HEK293 (cell line): Measurements from ENCODE around the gene ATP8A2.

Experiments used
- CTCF ChIA-PET: fragments of 350-600 bp; formaldehyde crosslinking; extraction: SDS; loops from one replicate; lab custom pipeline; 2021; ENCODE audit warnings: antibody characterized with exemption; lab: Yijun Ruan, JAX
- POLR2A ChIA-PET: fragments of 300-600 bp; formaldehyde crosslinking; extraction: SDS; loops from one replicate; lab custom pipeline; 2020; ENCODE audit warnings: antibody characterized with exemption, inconsistent platforms; lab: Yijun Ruan, JAX
- H3K27ac ChIP-seq: fragments of 200-500 bp; sonication (Bioruptor generic); 2 replicates; pipeline ENCODE4 v1.5.1; 2014; ENCODE audit warnings: low read depth, low read length, control low read depth, inconsistent platforms; ENCODE audit errors: extremely low read depth
- H3K36me3 ChIP-seq, 2 experiments: fragments of 200-500 bp in 1 of 2; sonication (Bioruptor generic) in 1 of 2; 1 replicate in 1 of 2; 2 replicates in 1 of 2; pipeline ENCODE4 v1.5.1; 2014 to 2017; ENCODE audit warnings: inconsistent platforms in 2 of 2, low read length in 2 of 2; ENCODE audit not compliant: control insufficient read depth in 2 of 2, insufficient read depth in 1 of 2
- H3K4me1 ChIP-seq: fragments of 200-500 bp; sonication (Bioruptor generic); 2 replicates; pipeline ENCODE4 v1.5.1; 2014; ENCODE audit warnings: mild to moderate bottlenecking, low read length, inconsistent platforms; ENCODE audit not compliant: control insufficient read depth, insufficient read depth
- H3K4me3 ChIP-seq: 2 replicates; pipeline ENCODE4 v1.5.1; 2011; ENCODE audit warnings: low read depth, mild to moderate bottlenecking, control low read depth, low read length, moderate library complexity
- H3K9me3 ChIP-seq: fragments of 200-500 bp; sonication (Bioruptor generic); 2 replicates; pipeline ENCODE4 v1.5.1; 2014; ENCODE audit warnings: low read depth, low read length, inconsistent platforms; ENCODE audit not compliant: control insufficient read depth, insufficient read depth
- ELK4 ChIP-seq: IDR thresholded peaks from 2 replicates; pipeline ENCODE4 v1.6.1; 2011; ENCODE audit warnings: mild to moderate bottlenecking, low read depth, low read length, borderline replicate concordance
- HOXA7 ChIP-seq: sonication (generic); formaldehyde crosslinking; IDR thresholded peaks from 2 replicates; pipeline ENCODE4 v1.8.1; 2022; ENCODE audit warnings: missing genetic modification reagents, borderline replicate concordance
- HOXC10 ChIP-seq: sonication (generic); formaldehyde crosslinking; IDR thresholded peaks from 2 replicates; pipeline ENCODE4 v1.8.1; 2023; ENCODE audit warnings: mild to moderate bottlenecking, missing genetic modification reagents
- KLF10 ChIP-seq: fragments of 450-650 bp; IDR thresholded peaks from 2 replicates; pipeline ENCODE4 v1.5.1; 2018; ENCODE audit warnings: missing biosample characterization, mild to moderate bottlenecking, missing genetic modification characterization
- KLF8 ChIP-seq: fragments of 450-650 bp; formaldehyde crosslinking; IDR thresholded peaks from 2 replicates; pipeline ENCODE4 v1.5.1; 2016; ENCODE audit warnings: missing biosample characterization, missing genetic modification characterization
- MYNN ChIP-seq: fragments of 450-650 bp; formaldehyde crosslinking; IDR thresholded peaks from 2 replicates; pipeline ENCODE4 v1.5.1; 2016; ENCODE audit warnings: missing biosample characterization, missing genetic modification characterization, borderline replicate concordance
- OSR2 ChIP-seq: fragments of 450-650 bp; formaldehyde crosslinking; IDR thresholded peaks from 2 replicates; pipeline ENCODE4 v1.5.1; 2016; ENCODE audit warnings: missing biosample characterization, missing genetic modification characterization
- ZBTB1 ChIP-seq: fragments of 450-650 bp; formaldehyde crosslinking; IDR thresholded peaks from 2 replicates; pipeline ENCODE4 v1.5.1; 2016; ENCODE audit warnings: missing biosample characterization, missing genetic modification characterization
- ZNF2 ChIP-seq: fragments of 450-650 bp; formaldehyde crosslinking; IDR thresholded peaks from 2 replicates; pipeline ENCODE4 v1.5.1; 2016; ENCODE audit warnings: missing biosample characterization, missing genetic modification characterization
- ZNF211 ChIP-seq: fragments of 450-650 bp; formaldehyde crosslinking; IDR thresholded peaks from 2 replicates; pipeline ENCODE4 v1.5.1; 2016; ENCODE audit warnings: low read depth, missing biosample characterization, missing genetic modification characterization
- ZNF221 ChIP-seq: fragments of 450-650 bp; formaldehyde crosslinking; IDR thresholded peaks from 2 replicates; pipeline ENCODE4 v1.5.1; 2017; ENCODE audit warnings: missing biosample characterization, missing genetic modification characterization, borderline replicate concordance
- ZNF239 ChIP-seq: fragments of 450-650 bp; formaldehyde crosslinking; IDR thresholded peaks from 2 replicates; pipeline ENCODE4 v1.5.1; 2016; ENCODE audit warnings: missing biosample characterization, missing genetic modification characterization
- ZNF280D ChIP-seq: fragments of 450-650 bp; formaldehyde crosslinking; IDR thresholded peaks from 2 replicates; pipeline ENCODE4 v1.5.1; 2016; ENCODE audit warnings: missing biosample characterization, missing genetic modification characterization
- ZNF354C ChIP-seq: fragments of 450-650 bp; formaldehyde crosslinking; IDR thresholded peaks from 2 replicates; pipeline ENCODE4 v1.5.1; 2016; ENCODE audit warnings: missing biosample characterization, missing genetic modification characterization, low read depth, borderline replicate concordance
- ZNF48 ChIP-seq: fragments of 450-650 bp; formaldehyde crosslinking; IDR thresholded peaks from 2 replicates; pipeline ENCODE4 v1.5.1; 2016; ENCODE audit warnings: missing biosample characterization, missing genetic modification characterization
- ZNF521 ChIP-seq: fragments of 450-650 bp; formaldehyde crosslinking; IDR thresholded peaks from 2 replicates; pipeline ENCODE4 v1.5.1; 2017; ENCODE audit warnings: missing biosample characterization, mild to moderate bottlenecking, missing genetic modification characterization
- ZNF600 ChIP-seq: fragments of 450-650 bp; formaldehyde crosslinking; IDR thresholded peaks from 2 replicates; pipeline ENCODE4 v1.5.1; 2016; ENCODE audit warnings: missing biosample characterization, missing genetic modification characterization
- ZNF610 ChIP-seq: fragments of 450-650 bp; formaldehyde crosslinking; IDR thresholded peaks from 2 replicates; pipeline ENCODE4 v1.5.1; 2016; ENCODE audit warnings: missing biosample characterization, missing genetic modification characterization, borderline replicate concordance
- ZNF791 ChIP-seq: fragments of 450-650 bp; formaldehyde crosslinking; IDR thresholded peaks from 2 replicates; pipeline ENCODE4 v1.5.1; 2016; ENCODE audit warnings: missing biosample characterization, missing genetic modification characterization
- ZNF792 ChIP-seq: fragments of 450-650 bp; formaldehyde crosslinking; IDR thresholded peaks from 2 replicates; pipeline ENCODE4 v1.5.1; 2016; ENCODE audit warnings: missing biosample characterization, missing genetic modification characterization
- ZNF843 ChIP-seq: fragments of 450-650 bp; formaldehyde crosslinking; IDR thresholded peaks from 2 replicates; pipeline ENCODE4 v1.5.1; 2016; ENCODE audit warnings: missing biosample characterization, missing genetic modification characterization
- ZSCAN23 ChIP-seq: fragments of 450-650 bp; formaldehyde crosslinking; IDR thresholded peaks from 2 replicates; pipeline ENCODE4 v1.5.1; 2016; ENCODE audit warnings: missing biosample characterization, missing genetic modification characterization
- TF ChIP-seq, protein P1 (sequence below): fragments of 450-650 bp; formaldehyde crosslinking; IDR thresholded peaks from 2 replicates; pipeline ENCODE4 v1.5.1; 2017; ENCODE audit warnings: missing biosample characterization, missing genetic modification characterization

Gene ATP8A2

DNA sequence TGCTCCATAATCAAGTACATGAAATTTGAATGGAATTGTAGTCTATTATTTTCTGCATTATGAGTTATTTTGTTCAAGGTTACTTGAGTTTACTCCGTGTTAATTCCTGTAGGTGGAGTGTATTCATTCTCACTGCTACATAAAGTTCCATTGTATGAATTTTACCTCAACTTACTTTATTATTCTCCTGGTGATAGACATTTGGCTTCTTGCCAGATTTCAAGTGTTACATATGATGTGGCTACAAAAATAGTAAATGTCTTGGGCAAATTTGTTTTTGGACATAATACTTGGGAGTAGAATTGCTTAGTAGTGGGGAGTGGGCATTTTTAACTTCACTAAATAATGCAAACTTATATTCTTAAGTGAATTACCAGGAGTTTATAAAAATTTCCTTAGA, 351.1 kb downstream of the ATP8A2 start:
- 0 out of 2 replicates have a peak, but pooled peaks cover 6% of the 10 kb centered on the region for H3K4me1 ChIP-seq
- H3K27ac ChIP-seq: no peak overlapping the region
- H3K9me3 ChIP-seq: no peaks in the 10 kb centered on the region
- H3K4me3 ChIP-seq: no peak overlapping the region
- ChIA-PET CTCF (no interaction called here), POLR2A (no interaction called here)
- TF ChIP-seq ZNF48 (tag by site-specific recombination) (no peak), ZNF521 (no peak), ZNF843 (no peak), ELK4 (no peak), ZNF2 (tag by site-specific recombination) (no peak), ZNF791 (tag by site-specific recombination) (no peak), OSR2 (tag by site-specific recombination) (no peak), KLF8 (tag by site-specific recombination) (no peak), ZBTB1 (no peak), ZNF239 (tag by site-specific recombination) (no peak), ZNF211 (tag by site-specific recombination) (no peak), MYNN (tag by site-specific recombination) (no peak), HOXA7 (CRISPR knock-in tag) (no peak), ZNF280D (no peak)
- TF ChIP-seq, all 188 proteins: peak for 0
- no peaks in the 10 kb centered on the region for H3K36me3 ChIP-seq

DNA sequence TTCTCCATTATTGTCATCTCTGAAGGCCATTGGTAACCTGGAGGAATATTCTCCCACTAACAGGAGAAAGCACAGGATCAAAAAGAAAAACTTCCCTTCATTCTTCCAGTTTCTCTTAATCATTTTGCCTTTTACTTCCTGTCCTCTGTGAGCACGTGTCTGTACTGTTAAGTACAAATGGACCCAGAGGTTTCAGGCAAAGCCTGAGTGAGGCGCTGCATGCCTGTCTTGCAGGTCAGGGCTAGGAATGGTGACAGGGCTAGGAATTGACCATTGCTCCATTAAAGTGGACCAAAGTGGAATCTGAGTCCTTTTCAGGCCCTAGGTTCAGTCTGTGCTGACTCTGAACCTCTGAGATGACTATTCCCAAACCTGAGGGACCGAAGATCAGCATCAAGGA, 353.3 kb downstream of the ATP8A2 start:
- Histone ChIP-seq H3K9me3 (no peaks in the 10 kb centered on the region), H3K4me3 (no peak overlapping the region), H3K4me1 (peaks cover 7% of the 10 kb centered on the region; the same call in 1 of the 2 replicates), H3K27ac (no peak overlapping the region), H3K36me3 (no peaks in the 10 kb centered on the region)
- TF ChIP-seq KLF10: no peak
- TF ChIP-seq ZSCAN23: no peak
- no peak for TF ChIP-seq HOXC10 (CRISPR knock-in tag)
- TF ChIP-seq ZNF221 (tag by site-specific recombination): no peak
- no peak for TF ChIP-seq ZNF792 (tag by site-specific recombination)
- no peak for TF ChIP-seq ZNF354C (tag by site-specific recombination)
- TF ChIP-seq ZNF610 (tag by site-specific recombination): no peak
- CTCF ChIA-PET: no interaction called here
- POLR2A ChIA-PET: no interaction called here

DNA sequence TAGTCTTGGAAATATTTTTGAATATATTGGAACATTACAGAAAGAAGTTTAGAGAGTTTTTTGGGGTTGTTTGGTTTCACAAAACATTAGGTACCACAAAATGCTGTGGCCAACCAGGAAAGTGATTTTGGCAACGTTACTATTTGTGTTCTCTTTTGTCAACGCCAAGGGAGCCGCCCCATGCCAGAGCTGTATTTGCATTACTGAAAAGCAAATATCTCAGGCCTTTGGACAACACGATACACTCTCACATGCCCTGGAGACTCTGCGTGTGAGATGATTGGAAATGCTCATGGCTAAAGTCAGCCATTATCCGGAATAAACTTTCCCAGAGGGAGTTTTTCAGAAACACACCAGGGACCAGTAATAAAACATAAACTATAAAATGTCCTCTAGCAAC, 355.5 kb downstream of the ATP8A2 start:
- no peaks in the 10 kb centered on the region for H3K36me3 ChIP-seq
- ChIA-PET CTCF (no interaction called here), POLR2A (no interaction called here)

More for the DNA sequence above, 355.5 kb downstream of the ATP8A2 start:
- no peak overlapping the region for H3K27ac ChIP-seq
- TF ChIP-seq ZNF600: no peak
- TF ChIP-seq, protein P1, sequence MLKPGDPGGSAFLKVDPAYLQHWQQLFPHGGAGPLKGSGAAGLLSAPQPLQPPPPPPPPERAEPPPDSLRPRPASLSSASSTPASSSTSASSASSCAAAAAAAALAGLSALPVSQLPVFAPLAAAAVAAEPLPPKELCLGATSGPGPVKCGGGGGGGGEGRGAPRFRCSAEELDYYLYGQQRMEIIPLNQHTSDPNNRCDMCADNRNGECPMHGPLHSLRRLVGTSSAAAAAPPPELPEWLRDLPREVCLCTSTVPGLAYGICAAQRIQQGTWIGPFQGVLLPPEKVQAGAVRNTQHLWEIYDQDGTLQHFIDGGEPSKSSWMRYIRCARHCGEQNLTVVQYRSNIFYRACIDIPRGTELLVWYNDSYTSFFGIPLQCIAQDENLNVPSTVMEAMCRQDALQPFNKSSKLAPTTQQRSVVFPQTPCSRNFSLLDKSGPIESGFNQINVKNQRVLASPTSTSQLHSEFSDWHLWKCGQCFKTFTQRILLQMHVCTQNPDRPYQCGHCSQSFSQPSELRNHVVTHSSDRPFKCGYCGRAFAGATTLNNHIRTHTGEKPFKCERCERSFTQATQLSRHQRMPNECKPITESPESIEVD (tag by site-specific recombination): peak; percentile 75
- no peaks in the 10 kb centered on the region for H3K9me3 ChIP-seq
- no peak overlapping the region for H3K4me3 ChIP-seq
- H3K4me1 ChIP-seq: peaks cover 7% of the 10 kb centered on the region; the same call in 1 of the 2 replicates
